IMR-90 (cell line): ENCODE results near the gene ACTMAP. TPM values are rescaled to one million over a fixed set of nuclear protein-coding genes. Genes with fewer than 3 reads are reported as not detected.

ENCODE experiments used
- microRNA-seq, 2 experiments: library from miRNA; stranded (forward) in 1 of 2; unstranded in 1 of 2; fragments of 10-50 nt in 1 of 2; fragments of <30 nt in 1 of 2; gene quantifications in 1 of 2; microRNA quantifications in 1 of 2; one replicate each; pipeline versions ENCODE3 to v1.1.0; 2013 to 2020; ENCODE audit not compliant: insufficient read depth in 1 of 2, insufficient read length in 1 of 2, unreplicated experiment in 1 of 2
- polyA plus RNA-seq, 3 experiments: library from polyadenylated mRNA; depleted of rRNA; stranded (reverse); fragments of >200 nt; gene quantifications; 2 replicates each; pipeline ENCODE4 v1.2.3, GENCODE V29; 2012; ENCODE audit warnings: low replicate concordance in 1 of 3
- small RNA-seq, 5 experiments: library from RNA; depleted of rRNA; stranded (forward); fragments of <200 nt; gene quantifications; one replicate each; pipeline ENCODE3, GENCODE V24; 2012
- total RNA-seq: library from RNA; depleted of rRNA; stranded (reverse); fragments of >200 nt; gene quantifications from 2 replicates; pipeline ENCODE4 v1.2.3, GENCODE V29; 2012; rRNA removed

ACTMAP gene
- total and polyA plus RNA-seq, 2 of the 4 experiments (the other 2 are of a cell fraction), result 0.54 to 5.4 TPM

Small RNAs within 50 kb of the gene (microRNA-seq; reads per million reads assigned to microRNA genes)
- gene RNU6-195P (ENCODE audit: insufficient read depth, insufficient read length), result not detected

Small RNAs within 50 kb of the gene (small RNA-seq; reads per million reads assigned to genes)
- 0 reads per million in 5 experiments for gene RNU6-195P

Other genes with a start within 250 kb of the ACTMAP start
- 15.6 and 16.1 TPM in 2 replicates for gene SHKBP1, start 173.6 kb downstream of the ACTMAP start, total RNA-seq
- 94.0 and 108 TPM in 2 replicates for gene SHKBP1, start 173.6 kb downstream of the ACTMAP start, polyA plus RNA-seq (2012; rRNA removed)
- 4.4 and 14.7 TPM in 2 replicates for gene LTBP4, start 149.1 kb downstream of the ACTMAP start, total RNA-seq
- gene LTBP4, start 149.1 kb downstream of the ACTMAP start, polyA plus RNA-seq (2012; rRNA removed), result 61.6 and 70.3 TPM in 2 replicates
- gene NUMBL, start 59.8 kb downstream of the ACTMAP start, total RNA-seq, result 6.3 and 6.9 TPM in 2 replicates
- gene NUMBL, start 59.8 kb downstream of the ACTMAP start, polyA plus RNA-seq (2012; rRNA removed), result 29.0 and 29.8 TPM in 2 replicates
- gene COQ8B, start 33.6 kb downstream of the ACTMAP start, total RNA-seq, result 14.2 and 14.9 TPM in 2 replicates
- 23.2 and 23.5 TPM in 2 replicates for gene COQ8B, start 33.6 kb downstream of the ACTMAP start, polyA plus RNA-seq (2012; rRNA removed)
- 7.7 and 8.6 TPM in 2 replicates for gene ITPKC, start 33.4 kb downstream of the ACTMAP start, total RNA-seq
- 8.6 and 9.4 TPM in 2 replicates for gene ITPKC, start 33.4 kb downstream of the ACTMAP start, polyA plus RNA-seq (2012; rRNA removed)
- gene SNRPA, start 726 bp upstream of the ACTMAP start, total RNA-seq, result 28.3 and 30.3 TPM in 2 replicates
- 81.3 and 158 TPM in 2 replicates for gene SNRPA, start 726 bp upstream of the ACTMAP start, polyA plus RNA-seq (2012; rRNA removed)
- not detected in 2 replicates for gene MIA, start 25.0 kb upstream of the ACTMAP start, total RNA-seq
- gene MIA, start 25.0 kb upstream of the ACTMAP start, polyA plus RNA-seq (2012; rRNA removed), result 0.44 TPM in 1 of 2 replicates, not detected in the other
- 7.9 and 8.3 TPM in 2 replicates for gene RAB4B, start 27.8 kb upstream of the ACTMAP start, total RNA-seq
- 21.4 and 25.9 TPM in 2 replicates for gene RAB4B, start 27.8 kb upstream of the ACTMAP start, polyA plus RNA-seq (2012; rRNA removed)
- gene EGLN2, start 48.7 kb upstream of the ACTMAP start, total RNA-seq, result 50.5 and 54.1 TPM in 2 replicates
- gene EGLN2, start 48.7 kb upstream of the ACTMAP start, polyA plus RNA-seq (2012; rRNA removed), result 60.2 and 62.7 TPM in 2 replicates
- not detected in 2 replicates for gene CYP2A6, start 100.0 kb upstream of the ACTMAP start, total RNA-seq
- not detected in 2 replicates for gene CYP2A6, start 100.0 kb upstream of the ACTMAP start, polyA plus RNA-seq (2012; rRNA removed)
- gene CYP2A7, start 131.8 kb upstream of the ACTMAP start, total RNA-seq, result not detected in 2 replicates
- gene CYP2A7, start 131.8 kb upstream of the ACTMAP start, polyA plus RNA-seq (2012; rRNA removed), result not detected in 2 replicates
- not detected in 2 replicates for gene CYP2B6, start 240.8 kb upstream of the ACTMAP start, total RNA-seq
- not detected in 2 replicates for gene CYP2B6, start 240.8 kb upstream of the ACTMAP start, polyA plus RNA-seq (2012; rRNA removed)